ENCODE results near the gene MIDN. TPM values are rescaled to one million over a fixed set of nuclear protein-coding genes. Genes with fewer than 3 reads are reported as not detected.
A peak's percentile ranks its signal among the peaks of the same experiment; 100 is the strongest.

The MIDN gene
- total and polyA plus RNA-seq, 2 of the 4 experiments (the other 2 are of a cell fraction), result 2.5 to 26.0 TPM

- no peak overlapping the region for H3K4me2 ChIP-seq (ENCODE audit: low read depth, low read length)
- in situ Hi-C loops (cut with MboI; ENCODE audit: low sequenced_read_pairs), result no loop called here
- no peaks in the 10 kb centered on the region for H3K9me1 ChIP-seq (ENCODE audit: insufficient read depth, low read length)
- BruUV-seq (replicated peaks), result no TSS peak
- no peak overlapping the region for H3K56ac ChIP-seq (ENCODE audit: extremely low read depth, insufficient read depth, low read length)
- peaks cover 93% of the 10 kb centered on the region for H4K20me1 ChIP-seq (ENCODE audit: insufficient read depth, low read length)
- peak overlapping the region; percentile 60 for H2AK5ac ChIP-seq (ENCODE audit: low read depth, low read length)
- no peak overlapping the region for H2BK15ac ChIP-seq (ENCODE audit: low read depth, low read length)
- peak overlapping the region; percentile 66; the same call in 1 of the 2 replicates for H3K23ac ChIP-seq (ENCODE audit: low read depth, low read length)
- WGBS, 2 experiments (ENCODE audit: extremely low coverage in 2 of 2, insufficient read length in 1 of 2), result 91% methylated on average over 29 of the region's 52 CpGs; no CpG with 5 or more reads in 1 of the 2 experiments
- DNase-seq (no peak), ATAC-seq (ENCODE audit: low read depth) (no peak)
- H3K27ac ChIP-seq (ENCODE audit: insufficient read depth, low read length), result peak overlapping the region; percentile 99
- H3K4ac ChIP-seq (ENCODE audit: low read depth, low read length), result peak overlapping the region; percentile 84; the same call in 1 of the 2 replicates
- no peaks in the 10 kb centered on the region for H3K9me3 ChIP-seq (ENCODE audit: control insufficient read depth, insufficient read depth, low read length)
- no peak overlapping the region for H3K18ac ChIP-seq (ENCODE audit: low read depth, low read length)
- H2BK120ac ChIP-seq (ENCODE audit: low read depth, low read length), result peak overlapping the region; percentile 64; the same call in 1 of the 2 replicates
- ChIA-PET CTCF (interaction anchor here (1.6 to 2.0 kb wide), 2 partner anchors 11 kb away, joined by 5 to 7 read pairs; no protein-coding TSS in a partner anchor), POLR2A (ENCODE audit: unreplicated experiment) (interaction anchor here (1.6 to 1.7 kb wide), 2 partner anchors 11 to 14 kb away, joined by 6 to 24 read pairs; partner anchors contain the start of gene CIRBP)
- H4K8ac ChIP-seq (ENCODE audit: low read depth in 2 of 2, low read length in 2 of 2), result peak overlapping the region; percentile 14 to 63; a peak in 2 of 4 replicates
- peaks cover 68% of the 10 kb centered on the region for H3K36me3 ChIP-seq (ENCODE audit: control insufficient read depth, insufficient read depth, low read length)
- H2BK5ac ChIP-seq (ENCODE audit: low read depth, low read length, poor library complexity, severe bottlenecking), result peak overlapping the region; percentile 99
- H2AFZ ChIP-seq (replicated peaks; ENCODE audit: low read length, poor library complexity), result peak overlapping the region; percentile 46
- dilution Hi-C loops (cut with HindIII; ENCODE audit: low sequenced_read_pairs, unreplicated experiment), result no loop called here
- H3K27me3 ChIP-seq (ENCODE audit: control insufficient read depth, insufficient read depth, low read length), result no peaks in the 10 kb centered on the region
- peaks cover 38% of the 10 kb centered on the region for H3K4me1 ChIP-seq (ENCODE audit: control insufficient read depth, insufficient read depth, low read length)
- TF ChIP-seq USF2 (IDR thresholded peaks at IDR 0.05; ENCODE audit: low read depth, low read length) (peak; percentile 21; the same call in 1 of the 2 replicates), SMC3 (IDR thresholded peaks at IDR 0.05; ENCODE audit: low read depth, low read length) (no peak)
- peak overlapping the region; percentile 82 for H4K91ac ChIP-seq (ENCODE audit: insufficient read depth, low read depth, low read length)
- H3K4me3 ChIP-seq (ENCODE audit: insufficient read depth, low read depth, low read length), result no peak overlapping the region
- no peak overlapping the region for H4K5ac ChIP-seq (ENCODE audit: low read depth, low read length)
- H3K79me1 ChIP-seq (ENCODE audit: low read depth in 1 of 2, low read length in 2 of 2), result peaks cover 0 to 46% of the 10 kb centered on the region in 2 experiments; a peak in 2 of 4 replicates
- no peak overlapping the region for H3K14ac ChIP-seq (replicated peaks; ENCODE audit: low read depth, low read length)
- intact Hi-C loops (cut with micrococcal nuclease), result no loop called here
- no peak overlapping the region for H2BK20ac ChIP-seq (ENCODE audit: low read depth, low read length)
- 0 out of 2 replicates have a peak overlapping the region, but pooled peaks have one; percentile 38 for H3K9ac ChIP-seq (ENCODE audit: low read depth, low read length)
- peak overlapping the region; percentile 99 for H2AK9ac ChIP-seq (replicated peaks; ENCODE audit: low read depth, low read length, poor library complexity)
Observed at GRCh38 chr19:1255186-1256161, 7.1 kb downstream of the MIDN start.
